Stimulated activated CD4-positive, alpha-beta T cell treated with anti-CD3 and anti-CD28 coated beads, Interleukin-12 subunit alpha, Interleukin-12 subunit beta, amount 100 ng/mL, for 48 hours (primary cell): Measurements from ENCODE around the gene MRM2.

ENCODE experiments used
- DNase-seq, 3 donors: peaks; one replicate each; pipeline ENCODE4 v3.0.0-alpha.2; 2020; ENCODE audit warnings: low read depth in 2 of 3, low spot score in 1 of 3

Gene MRM2

GRCh38 chr7:2224491-2224928 lies 17.5 kb downstream of the MRM2 start:
- DNase-seq, result no peak

DNA sequence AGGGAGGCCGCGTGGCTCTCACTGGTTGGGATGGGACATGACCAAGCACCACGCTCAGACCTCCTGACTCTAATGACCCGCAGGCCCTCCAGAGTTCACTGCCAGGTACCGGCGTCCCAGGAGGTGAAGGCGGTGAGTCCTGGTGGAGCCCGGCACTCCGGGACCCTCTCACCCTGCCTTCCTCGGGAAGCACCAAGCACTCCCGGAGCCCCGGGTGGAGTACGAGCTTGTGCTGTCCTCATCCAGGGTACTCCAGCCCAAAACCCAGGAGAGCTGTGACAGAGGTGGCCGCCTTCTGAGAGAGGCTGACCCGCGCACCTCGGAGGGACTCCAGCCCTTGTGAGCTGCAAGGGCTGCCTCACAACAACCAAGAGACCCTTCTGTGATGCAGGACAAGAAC lies 18.7 kb downstream of the MRM2 start:
- no peak for DNase-seq

DNA sequence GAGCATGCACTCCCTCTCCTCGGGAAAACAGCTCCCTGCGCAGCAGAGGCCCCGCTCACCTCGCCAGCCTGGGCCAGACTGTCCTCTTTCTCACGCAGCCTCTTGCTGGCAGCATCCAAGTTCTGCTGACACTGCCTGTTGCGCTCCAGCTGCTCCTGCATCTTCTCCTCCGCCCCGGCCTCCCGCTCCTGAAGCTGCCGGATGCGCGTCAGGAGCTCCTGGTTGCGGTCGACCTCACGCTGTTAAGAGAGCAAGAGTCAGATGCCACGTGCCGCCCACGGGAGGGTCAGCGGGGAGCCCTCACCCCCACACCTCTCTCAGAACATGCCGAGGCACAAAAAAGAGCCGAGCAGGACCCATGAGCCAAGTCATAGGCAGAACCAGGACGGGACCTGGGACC lies 19.5 kb downstream of the MRM2 start:
- no peak for DNase-seq

DNA sequence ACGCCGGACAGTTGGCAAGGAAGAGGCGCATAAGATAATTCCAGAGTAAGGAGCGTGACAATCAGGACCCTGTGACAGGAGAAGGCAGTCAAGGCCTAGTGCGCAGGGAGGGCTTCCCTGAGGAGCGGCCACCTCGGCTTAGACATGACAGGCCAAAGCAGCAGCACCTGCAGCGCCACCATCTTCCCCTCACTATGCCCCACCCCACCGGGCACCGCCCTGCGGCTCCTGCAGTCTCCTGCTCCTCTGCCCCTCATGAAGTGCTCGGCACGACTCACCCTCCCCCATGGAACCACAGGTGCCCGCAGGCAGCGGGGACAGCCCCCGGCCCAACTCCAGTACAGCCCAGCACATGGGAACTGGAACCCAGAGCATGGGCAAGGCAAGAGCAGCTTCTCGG lies 21.1 kb downstream of the MRM2 start:
- no peak for DNase-seq

- no peak for DNase-seq
Measured at GRCh38 chr7:2220506-2220905, 21.5 kb downstream of the MRM2 start.

- DNase-seq, result no peak
Measured at GRCh38 chr7:2220030-2220429, 22.0 kb downstream of the MRM2 start.

GRCh38 chr7:2219606-2220005 lies 22.4 kb downstream of the MRM2 start:
- no peak for DNase-seq

- DNase-seq, result no peak
Measured at GRCh38 chr7:2219136-2219535, 22.9 kb downstream of the MRM2 start.

- DNase-seq, result no peak
Measured at GRCh38 chr7:2218444-2218785, 23.6 kb downstream of the MRM2 start.

- DNase-seq, result no peak
Measured at GRCh38 chr7:2217716-2218443, 24.1 kb downstream of the MRM2 start.

- DNase-seq, result no peak
Measured at GRCh38 chr7:2217206-2217605, 24.8 kb downstream of the MRM2 start.

- no peak for DNase-seq
Measured at GRCh38 chr7:2215851-2216250, 26.2 kb downstream of the MRM2 start.

GRCh38 chr7:2214636-2215035 lies 27.4 kb downstream of the MRM2 start:
- no peak for DNase-seq

- no peak for DNase-seq
Measured at GRCh38 chr7:2213551-2214215, 28.3 kb downstream of the MRM2 start.

GRCh38 chr7:2212906-2213305 lies 29.1 kb downstream of the MRM2 start:
- DNase-seq, result no peak

- DNase-seq, result no peak
Measured at GRCh38 chr7:2211926-2212325, 30.1 kb downstream of the MRM2 start.

DNA sequence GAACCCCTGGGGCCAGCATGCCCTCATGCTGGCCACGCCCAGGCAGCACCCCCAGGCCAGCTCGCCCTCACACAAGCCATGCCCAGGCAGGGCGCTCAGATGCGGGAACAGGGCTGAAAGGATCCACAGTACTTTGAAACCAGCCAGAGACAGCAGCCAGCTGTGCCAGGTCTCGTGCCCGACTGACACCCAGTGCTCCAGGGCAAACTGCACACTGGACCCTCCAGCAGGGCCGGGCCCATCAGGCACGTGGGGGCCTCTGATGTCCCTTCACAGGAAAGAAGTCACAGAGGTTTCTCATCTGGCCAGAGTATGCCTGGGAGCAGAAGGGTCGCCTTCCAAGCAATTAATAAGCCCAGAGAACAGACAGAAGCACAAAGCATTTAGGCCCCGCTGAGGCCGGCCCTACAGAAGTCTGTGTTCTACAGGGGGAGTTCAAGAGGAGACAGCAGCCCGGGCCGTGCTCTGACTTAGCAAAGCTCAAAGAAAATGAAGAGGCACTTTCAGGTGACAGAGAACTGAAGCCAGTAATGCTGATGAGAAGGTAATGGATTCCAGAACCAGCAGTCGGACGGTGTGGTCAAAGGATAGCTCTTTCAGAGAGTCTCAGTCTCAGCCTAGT lies 30.6 kb downstream of the MRM2 start:
- DNase-seq, result no peak

DNA sequence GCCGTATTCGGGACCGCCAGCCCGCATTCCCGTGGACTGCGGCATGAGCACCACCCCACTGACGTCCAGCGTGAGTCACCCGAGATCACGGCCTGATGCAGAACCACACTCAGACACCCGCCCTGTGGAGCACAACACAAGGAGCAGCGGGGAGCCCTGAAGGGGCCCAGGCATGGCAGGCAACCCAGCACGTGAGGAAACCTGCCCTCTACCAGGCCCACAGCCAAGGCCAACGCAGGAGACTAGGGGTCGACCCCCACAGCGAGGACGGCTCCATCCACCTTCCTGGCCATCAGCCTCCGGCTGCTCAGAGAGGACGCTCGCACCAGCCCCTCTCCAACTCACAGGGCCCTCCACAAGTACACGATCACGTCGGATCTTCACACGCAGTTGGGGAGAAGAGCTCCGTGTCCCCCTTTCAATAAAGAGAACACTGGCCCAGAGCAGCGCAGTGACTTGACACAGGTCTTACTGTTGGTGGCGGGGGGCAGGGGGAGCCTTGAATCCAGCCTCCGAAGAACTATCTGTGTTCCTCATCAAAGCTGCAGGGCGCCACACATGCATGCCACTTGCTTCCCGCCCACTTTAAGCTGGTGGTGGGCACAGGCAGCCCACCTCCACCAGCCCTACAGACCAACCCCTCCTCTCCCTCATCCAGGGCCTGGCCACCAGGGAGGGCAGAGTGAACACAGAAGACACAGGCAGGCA lies 31.3 kb downstream of the MRM2 start:
- no peak for DNase-seq

- DNase-seq, result no peak
Measured at GRCh38 chr7:2209961-2210323, 32.1 kb downstream of the MRM2 start.

DNA sequence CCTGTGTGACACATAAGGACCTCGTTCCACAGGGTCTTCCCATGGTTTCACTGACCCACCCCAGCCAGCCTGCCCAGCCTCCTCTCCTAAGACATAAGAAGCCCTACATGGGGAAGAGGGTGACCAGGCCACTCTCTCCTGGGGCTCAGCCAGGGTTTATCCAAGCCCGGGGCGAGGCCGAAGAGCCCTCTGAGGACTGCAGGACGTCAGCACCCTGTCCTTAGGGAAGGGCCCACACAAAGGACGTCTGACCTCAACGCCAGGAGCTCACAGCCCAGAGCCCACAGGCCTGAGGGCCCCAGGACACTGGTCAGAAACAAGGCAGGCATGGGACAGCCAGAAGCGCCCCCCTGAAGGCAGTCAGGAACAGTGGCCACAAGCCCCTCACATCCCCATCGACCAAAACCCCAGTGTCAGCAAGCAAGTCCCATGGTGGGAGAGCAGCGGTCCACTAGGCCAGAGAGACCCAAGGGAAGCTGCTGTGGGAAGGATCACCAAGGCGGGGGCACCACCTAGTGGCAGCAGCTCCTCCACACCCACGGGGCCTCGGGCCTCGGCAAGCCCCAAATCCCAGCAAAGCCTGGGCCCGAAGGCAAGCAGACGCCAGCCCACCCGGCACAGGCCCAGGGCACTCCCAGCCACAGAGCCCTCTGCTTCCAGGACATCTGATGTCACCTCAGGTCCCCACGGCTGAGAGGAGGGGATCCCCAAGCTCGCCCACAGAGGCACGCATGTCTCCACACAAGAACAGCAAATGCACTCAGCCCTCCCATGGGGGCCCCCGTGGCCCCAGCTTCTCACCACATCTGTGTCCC lies 32.7 kb downstream of the MRM2 start:
- DNase-seq, result peak in 1 of 3 donors; percentile 15

DNA sequence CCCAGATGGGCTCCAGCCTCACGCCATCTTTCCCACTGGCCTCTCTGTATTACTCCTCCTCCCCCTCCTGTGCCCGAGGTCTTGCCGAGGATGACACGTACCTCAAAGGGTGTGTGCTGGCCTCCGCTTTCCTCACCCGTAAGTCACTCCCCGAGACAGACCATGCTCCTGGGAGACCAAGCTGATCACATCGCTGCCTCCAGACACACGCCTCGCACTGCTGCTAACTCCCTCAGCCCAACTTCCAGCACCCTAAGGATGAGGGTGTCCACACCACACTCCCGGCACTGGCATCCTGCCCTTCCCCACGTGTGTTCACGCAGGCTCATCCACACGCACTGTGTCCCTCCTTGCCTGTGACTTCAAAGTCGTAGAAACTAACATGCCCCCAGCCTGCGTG lies 33.3 kb downstream of the MRM2 start:
- DNase-seq, result no peak
